NCI-H510A (cell line): ENCODE results near the gene LCE1D.

Experiments
- DNase-seq: peaks from one replicate; lab custom pipeline; 2025; lab: John Stamatoyannopoulos, UW

The LCE1D gene

GRCh38 chr1:152796421-152796820 lies at the start of gene LCE1D:
LCE1D (plus strand) TSS chr1:152796721; CDS start chr1:152797795, 1,074 bp downstream.
- no peak for DNase-seq

GRCh38 chr1:152747831-152748230 lies 48.7 kb upstream of the LCE1D start:
- no peak for DNase-seq

GRCh38 chr1:152752225-152752624 lies 44.3 kb upstream of the LCE1D start:
- no peak for DNase-seq

- DNase-seq: no peak
These were observed 42.9 kb upstream of the LCE1D start for GRCh38 chr1:152753586-152753985.

- no peak for DNase-seq
These were observed 39.6 kb upstream of the LCE1D start for GRCh38 chr1:152756872-152757271.

GRCh38 chr1:152757747-152758146 lies 38.8 kb upstream of the LCE1D start, which contains the start of gene KPRP:
KPRP (plus strand) TSS chr1:152758025; CDS start chr1:152759589, 1,564 bp downstream.
- DNase-seq: no peak

GRCh38 chr1:152758636-152759035 lies 37.9 kb upstream of the LCE1D start:
- no peak for DNase-seq

GRCh38 chr1:152759453-152760173 lies 36.9 kb upstream of the LCE1D start:
- no peak for DNase-seq

- no peak for DNase-seq
These were observed 35.9 kb upstream of the LCE1D start for GRCh38 chr1:152760551-152761190.

- DNase-seq: no peak
These were observed 34.8 kb upstream of the LCE1D start for GRCh38 chr1:152761609-152762213.

GRCh38 chr1:152768847-152769533 lies 27.5 kb upstream of the LCE1D start:
- DNase-seq: no peak

- DNase-seq: no peak
These were observed 26.1 kb upstream of the LCE1D start for GRCh38 chr1:152770411-152770810.

GRCh38 chr1:152774875-152775274 lies 21.6 kb upstream of the LCE1D start, which contains the start of gene LCE1F:
LCE1F (plus strand) TSS chr1:152775140; CDS start chr1:152776372, 1,232 bp downstream.
- no peak for DNase-seq

GRCh38 chr1:152776361-152776760 lies 20.2 kb upstream of the LCE1D start:
- DNase-seq: no peak

- DNase-seq: no peak
These were observed 18.9 kb upstream of the LCE1D start for GRCh38 chr1:152777510-152778137.

- DNase-seq: no peak
These were observed 13.4 kb upstream of the LCE1D start for GRCh38 chr1:152783095-152783494.

- DNase-seq: no peak
These were observed 10.4 kb upstream of the LCE1D start, which contains the start of gene LCE1E for GRCh38 chr1:152786077-152786476. LCE1E (plus strand) TSS chr1:152786257; CDS start chr1:152787300, 1,043 bp downstream.

- DNase-seq: no peak
These were observed 835 bp upstream of the LCE1D start for GRCh38 chr1:152795686-152796085.

- no peak for DNase-seq
These were observed 4.8 kb downstream of the LCE1D start for GRCh38 chr1:152801333-152801732.

- DNase-seq: no peak
These were observed 10.1 kb downstream of the LCE1D start, which contains the start of gene LCE1C for GRCh38 chr1:152806576-152806975. LCE1C (minus strand) TSS chr1:152806651; CDS start chr1:152805478, 1,173 bp downstream.

- DNase-seq: no peak
These were observed 14.5 kb downstream of the LCE1D start for GRCh38 chr1:152811050-152811449.

- DNase-seq: no peak
These were observed 15.2 kb downstream of the LCE1D start, which contains the start of gene LCE1B for GRCh38 chr1:152811671-152812070. LCE1B (plus strand) TSS chr1:152811971; CDS start chr1:152812447, 476 bp downstream.
